Mononuclear cell (primary cell): ENCODE measurements around the gene APMAP. TPM values are rescaled to one million over a fixed set of nuclear protein-coding genes. Genes with fewer than 3 reads are reported as not detected.
"Not testable (repeated sequence)": the region's sequence is repeated elsewhere in the genome, so short reads cannot be mapped to it uniquely, and the experiment has no call there.

Source experiments
- H3K27me3 ChIP-seq: 2 replicates; pipeline ENCODE4 v1.6.0; 2011; ENCODE audit warnings: low read length, control low read depth; ENCODE audit not compliant: insufficient read depth
- H3K4me1 ChIP-seq: 2 replicates; pipeline ENCODE4 v1.5.1; 2011; ENCODE audit warnings: mild to moderate bottlenecking, low read length, control low read depth; ENCODE audit not compliant: insufficient read depth
- H3K4me3 ChIP-seq: 2 replicates; pipeline ENCODE4 v1.5.1; 2011; ENCODE audit warnings: mild to moderate bottlenecking, low read length, moderate library complexity
- H3K9me3 ChIP-seq: 2 replicates; pipeline ENCODE4 v1.5.1; 2011; ENCODE audit warnings: low read depth, mild to moderate bottlenecking, control low read depth, low read length
- total RNA-seq: library from RNA; depleted of rRNA; stranded (reverse); fragments of >200 nt; gene quantifications from one replicate; pipeline ENCODE4 v1.2.3, GENCODE V29; 2012

Gene APMAP
- total RNA-seq, 1 donor = 34.2 TPM

GRCh38 chr20:24951536-24952083, 40.9 kb downstream of the APMAP start:
- Histone ChIP-seq H3K27me3 (no peaks in the 10 kb centered on the region), H3K9me3 (no peaks in the 10 kb centered on the region), H3K4me3 (peak overlapping the region; percentile 55), H3K4me1 (peaks cover 77% of the 10 kb centered on the region)

GRCh38 chr20:24950836-24951525, 41.6 kb downstream of the APMAP start:
- Histone ChIP-seq H3K9me3 (no peaks in the 10 kb centered on the region), H3K27me3 (no peaks in the 10 kb centered on the region), H3K4me1 (peaks cover 70% of the 10 kb centered on the region), H3K4me3 (peak overlapping the region; percentile 55)

- peaks cover 63% of the 10 kb centered on the region for H3K4me1 ChIP-seq
- H3K27me3 ChIP-seq = no peaks in the 10 kb centered on the region
- peak overlapping the region; percentile 55 for H3K4me3 ChIP-seq
- no peaks in the 10 kb centered on the region for H3K9me3 ChIP-seq
Measured at GRCh38 chr20:24950128-24950835, 42.3 kb downstream of the APMAP start.

GRCh38 chr20:24949756-24950127, 42.8 kb downstream of the APMAP start:
- H3K4me3 ChIP-seq = peak overlapping the region; percentile 55
- no peaks in the 10 kb centered on the region for H3K27me3 ChIP-seq
- H3K9me3 ChIP-seq = no peaks in the 10 kb centered on the region
- peaks cover 58% of the 10 kb centered on the region for H3K4me1 ChIP-seq

GRCh38 chr20:24948939-24949679, 43.4 kb downstream of the APMAP start, which contains the start of gene CST7:
TSS of gene CST7 (plus strand) at chr20:24949269. CDS start at chr20:24949506, 237 bp downstream.
- Histone ChIP-seq H3K4me3 (peak within 1 kb of the TSS; percentile 55), H3K4me1 (peaks cover 55% of the 10 kb centered on the region), H3K9me3 (no peaks in the 10 kb centered on the region), H3K27me3 (no peaks in the 10 kb centered on the region)

- H3K27me3 ChIP-seq, H3K4me3 ChIP-seq, H3K9me3 ChIP-seq: not testable (repeated sequence)
- H3K4me1 ChIP-seq = peaks cover 49% of the 10 kb centered on the region
Measured at GRCh38 chr20:24948396-24948938, 44.1 kb downstream of the APMAP start.

GRCh38 chr20:24946376-24946775, 46.2 kb downstream of the APMAP start:
- H3K27me3 ChIP-seq, H3K4me3 ChIP-seq, H3K9me3 ChIP-seq: not testable (repeated sequence)
- peaks cover 29% of the 10 kb centered on the region for H3K4me1 ChIP-seq

GRCh38 chr20:24943731-24944130, 48.8 kb downstream of the APMAP start:
- Histone ChIP-seq H3K4me3 (no peak overlapping the region), H3K9me3 (no peaks in the 10 kb centered on the region), H3K27me3 (no peaks in the 10 kb centered on the region), H3K4me1 (peaks cover 3% of the 10 kb centered on the region)

- H3K9me3 ChIP-seq = no peaks in the 10 kb centered on the region
- H3K27me3 ChIP-seq = no peaks in the 10 kb centered on the region
- no peaks in the 10 kb centered on the region for H3K4me1 ChIP-seq
- H3K4me3 ChIP-seq = no peak overlapping the region
Measured at GRCh38 chr20:24943196-24943595, 49.4 kb downstream of the APMAP start.

- H3K27me3 ChIP-seq = no peaks in the 10 kb centered on the region
- H3K4me1 ChIP-seq = no peaks in the 10 kb centered on the region
- H3K4me3 ChIP-seq = no peak overlapping the region
- no peaks in the 10 kb centered on the region for H3K9me3 ChIP-seq
Measured at GRCh38 chr20:24942679-24943078, 49.9 kb downstream of the APMAP start.

- no peaks in the 10 kb centered on the region for H3K4me1 ChIP-seq
- H3K27me3 ChIP-seq = no peaks in the 10 kb centered on the region
- H3K9me3 ChIP-seq = no peaks in the 10 kb centered on the region
- H3K4me3 ChIP-seq = no peak overlapping the region
Measured at GRCh38 chr20:24939036-24939435, 53.5 kb downstream of the APMAP start.

- H3K9me3 ChIP-seq = no peaks in the 10 kb centered on the region
- H3K27me3 ChIP-seq = no peaks in the 10 kb centered on the region
- no peak overlapping the region for H3K4me3 ChIP-seq
- no peaks in the 10 kb centered on the region for H3K4me1 ChIP-seq
Measured at GRCh38 chr20:24938498-24938897, 54.1 kb downstream of the APMAP start.

GRCh38 chr20:24937579-24937978, 55.0 kb downstream of the APMAP start:
- H3K9me3 ChIP-seq = no peaks in the 10 kb centered on the region
- H3K4me1 ChIP-seq = no peaks in the 10 kb centered on the region
- no peaks in the 10 kb centered on the region for H3K27me3 ChIP-seq
- no peak overlapping the region for H3K4me3 ChIP-seq

- Histone ChIP-seq H3K4me3 (no peak overlapping the region), H3K9me3 (no peaks in the 10 kb centered on the region), H3K27me3 (no peaks in the 10 kb centered on the region), H3K4me1 (peaks cover 8% of the 10 kb centered on the region)
Measured at GRCh38 chr20:24936526-24937407, 55.8 kb downstream of the APMAP start.
